ENCODE measurements around the gene SNRPE. TPM values are rescaled to one million over a fixed set of nuclear protein-coding genes. Genes with fewer than 3 reads are reported as not detected.

Gene SNRPE
- total and polyA plus RNA-seq, 9 of the 15 experiments (the other 6 are each of a cell fraction or from before 2014, with no cell fraction given) = 216 to 1,893 (median 487) TPM

GRCh38 chr1:203861379-203862184, at the start of gene SNRPE (continued):
- TF ChIP-seq CHAMP1 (IDR thresholded peaks at IDR 0.05) (peak; percentile 85), RFX5 (IDR thresholded peaks at IDR 0.05; ENCODE audit: low read depth, low read length) (no peak), ZBTB33 (CRISPR knock-in tag; IDR thresholded peaks at IDR 0.05) (peak; percentile 84), GTF2A2 (tag; IDR thresholded peaks at IDR 0.05) (no peak), ZKSCAN1 (IDR thresholded peaks at IDR 0.05; ENCODE audit: low read depth, low read length) (peak; percentile 39; the same call in 1 of the 2 replicates), KLF16 (IDR thresholded peaks at IDR 0.05) (peak; percentile 50; the same call in 1 of the 2 replicates), TRIM24 (IDR thresholded peaks at IDR 0.05) (peak; percentile 40 to 85; a peak in 3 of 4 replicates), ESRRA (IDR thresholded peaks at IDR 0.05; ENCODE audit: borderline replicate concordance, low read depth) (peak; percentile 88), ATF2 (CRISPR knock-in tag; IDR thresholded peaks at IDR 0.05) (no peak), ZNF699 (CRISPR knock-in tag; IDR thresholded peaks at IDR 0.05; ENCODE audit: insufficient replicate concordance) (no peak), XRCC5 (IDR thresholded peaks at IDR 0.05; ENCODE audit: low read depth, low read length) (peak; percentile 91), NR2C2 (CRISPR knock-in tag; IDR thresholded peaks at IDR 0.05) (peak; percentile 98), NR2C2 (tag; IDR thresholded peaks at IDR 0.05) (peak; percentile 99), ZNF253 (CRISPR knock-in tag; conservative IDR thresholded peaks at IDR 0.05) (no peak)

Data from K562 (cell line).